Stimulated activated CD4-positive, alpha-beta T cell treated with anti-CD3 and anti-CD28 coated beads, TNF-alpha, amount 100 ng/mL, for 24 hours (primary cell): ENCODE measurements around the gene NACC1.
A peak's percentile ranks its signal among the peaks of the same experiment; 100 is the strongest.
"Not testable (repeated sequence)": the region's sequence is repeated elsewhere in the genome, so short reads cannot be mapped to it uniquely, and the experiment has no call there.

Source experiments
- DNase-seq, 3 experiments: peaks; one replicate each; pipeline ENCODE4 v3.0.0-alpha.2; 2020; ENCODE audit warnings: low read depth in 3 of 3

The NACC1 gene

GRCh38 chr19:13146763-13147563, 28.9 kb downstream of the NACC1 start:
- DNase-seq = no peak

- DNase-seq = not testable (repeated sequence)
These were observed 31.1 kb downstream of the NACC1 start for GRCh38 chr19:13149173-13149627.

DNA sequence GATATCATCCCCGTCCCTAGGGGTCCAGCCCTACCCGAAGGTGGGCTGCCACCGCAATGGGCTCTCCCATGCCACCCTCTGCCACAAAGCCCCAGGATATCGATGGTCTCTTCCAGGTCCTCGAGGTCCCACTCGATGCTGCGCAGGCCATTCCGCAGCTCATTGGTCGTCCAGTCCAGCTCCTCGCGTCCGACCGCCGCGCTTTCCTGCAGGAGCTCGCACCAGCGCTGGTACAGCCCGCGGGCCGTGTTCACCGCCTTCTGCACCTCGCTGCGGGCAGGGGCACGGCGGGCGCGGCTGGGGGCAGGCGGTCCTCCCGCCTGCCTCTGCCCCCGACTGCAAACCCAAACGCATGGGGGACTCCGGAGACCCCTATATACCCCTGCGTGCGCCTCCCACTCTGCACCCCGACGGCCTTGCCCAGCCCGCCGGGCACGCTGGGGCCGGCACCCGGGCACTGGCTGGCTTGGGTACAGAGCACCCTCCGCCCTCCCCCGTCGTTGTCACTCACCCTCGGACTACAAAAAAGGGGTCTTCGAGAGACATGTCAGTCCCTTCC, 31.6 kb downstream of the NACC1 start:
- DNase-seq = peak in 1 of 3 experiments; percentile 35

GRCh38 chr19:13150187-13150930, 32.3 kb downstream of the NACC1 start, which contains the start of the genes IER2 and STX10:
TSS of gene IER2 (plus strand) at chr19:13150411. CDS start at chr19:13153187, 2,776 bp downstream.
TSS of gene STX10 (minus strand) at chr19:13150375. CDS start at chr19:13150173, 202 bp downstream.
- DNase-seq = peak; percentile 84 to 93 (median 88)

DNA sequence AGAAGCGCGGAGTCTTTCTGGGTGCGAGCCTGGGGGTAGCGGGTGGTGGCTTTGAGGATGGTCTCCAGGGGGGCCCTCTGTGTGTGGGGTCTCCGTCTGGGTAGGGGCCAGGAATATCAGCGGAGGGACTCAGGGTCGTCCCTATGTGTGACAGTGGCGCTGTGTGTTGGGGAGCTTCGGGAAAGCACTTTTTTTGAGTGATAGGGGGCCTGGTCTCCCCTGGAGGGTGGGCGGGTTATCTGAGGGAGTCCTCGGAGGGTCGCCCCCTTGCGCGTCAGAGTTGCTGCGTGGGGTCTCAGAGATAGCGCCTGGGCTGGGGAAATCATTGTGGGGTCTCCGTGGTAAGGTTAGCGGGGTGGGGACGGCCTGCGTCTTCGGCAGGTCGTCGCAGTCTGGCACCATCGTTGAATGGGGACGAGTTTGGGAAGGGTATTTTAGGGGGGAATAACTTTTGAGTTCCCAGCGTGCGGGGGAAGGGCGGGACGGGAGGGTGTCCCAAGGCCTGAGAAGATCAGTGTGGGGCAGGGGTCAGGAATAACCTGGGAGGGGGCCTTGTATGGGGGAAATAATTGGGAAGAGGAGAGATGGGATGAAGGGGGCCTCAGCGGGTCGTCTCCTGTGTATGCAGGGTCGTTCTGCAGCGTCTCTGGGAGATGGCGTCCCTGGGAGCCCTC, 33.0 kb downstream of the NACC1 start:
- no peak for DNase-seq

GRCh38 chr19:13151605-13152355, 33.7 kb downstream of the NACC1 start:
- DNase-seq = peak; percentile 90 to 96 (median 90)

- no peak for DNase-seq
These were observed 34.4 kb downstream of the NACC1 start for GRCh38 chr19:13152356-13152973.

DNA sequence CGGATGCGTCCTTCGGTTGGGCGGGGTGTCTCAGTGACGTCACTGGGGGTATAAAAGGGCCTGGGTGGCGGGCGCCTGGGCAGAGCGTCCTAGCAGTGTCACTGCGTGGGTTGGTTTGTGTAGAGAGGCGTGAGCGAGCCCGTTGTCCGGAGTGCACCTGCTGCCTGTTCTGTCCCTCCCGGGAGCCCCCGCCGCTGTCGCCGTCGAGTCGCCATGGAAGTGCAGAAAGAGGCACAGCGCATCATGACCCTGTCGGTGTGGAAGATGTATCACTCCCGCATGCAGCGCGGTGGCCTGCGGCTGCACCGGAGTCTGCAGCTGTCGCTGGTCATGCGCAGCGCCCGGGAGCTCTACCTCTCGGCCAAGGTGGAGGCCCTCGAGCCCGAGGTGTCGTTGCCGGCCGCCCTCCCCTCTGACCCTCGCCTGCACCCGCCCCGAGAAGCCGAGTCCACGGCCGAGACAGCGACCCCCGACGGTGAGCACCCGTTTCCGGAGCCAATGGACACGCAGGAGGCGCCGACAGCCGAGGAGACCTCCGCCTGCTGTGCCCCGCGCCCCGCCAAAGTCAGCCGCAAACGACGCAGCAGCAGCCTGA, 35.0 kb downstream of the NACC1 start:
- DNase-seq = peak; percentile 96 to 97 (median 96)

GRCh38 chr19:13153569-13154240, 35.6 kb downstream of the NACC1 start:
- DNase-seq = no peak

DNA sequence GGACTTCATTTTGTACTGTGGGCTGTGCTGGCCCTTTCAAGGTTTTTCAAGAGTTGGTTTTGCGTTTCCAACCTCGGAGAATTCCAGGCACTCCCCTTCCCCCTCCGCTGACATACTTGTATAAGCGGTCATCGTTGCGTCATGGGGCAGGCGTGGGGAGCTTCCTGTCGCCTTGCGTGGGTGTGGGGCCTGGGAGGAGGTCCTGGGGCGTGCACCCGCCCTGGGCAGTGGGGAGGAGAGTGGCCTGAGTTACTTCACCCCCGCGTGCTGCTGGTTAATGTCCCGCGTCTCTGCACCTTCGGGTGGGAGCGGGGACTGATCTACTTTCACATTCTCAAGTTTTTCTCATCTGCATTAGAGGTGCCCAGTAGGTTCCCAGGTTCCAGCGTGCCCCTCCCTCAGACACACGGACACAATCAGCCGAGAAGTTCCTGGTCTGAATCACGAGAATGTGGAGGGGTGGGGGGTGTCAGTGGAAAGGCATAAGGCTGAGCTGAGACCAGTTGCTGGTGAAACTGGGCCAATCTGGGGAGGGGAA, 36.2 kb downstream of the NACC1 start:
- DNase-seq = peak in 1 of 3 experiments; percentile 77

DNA sequence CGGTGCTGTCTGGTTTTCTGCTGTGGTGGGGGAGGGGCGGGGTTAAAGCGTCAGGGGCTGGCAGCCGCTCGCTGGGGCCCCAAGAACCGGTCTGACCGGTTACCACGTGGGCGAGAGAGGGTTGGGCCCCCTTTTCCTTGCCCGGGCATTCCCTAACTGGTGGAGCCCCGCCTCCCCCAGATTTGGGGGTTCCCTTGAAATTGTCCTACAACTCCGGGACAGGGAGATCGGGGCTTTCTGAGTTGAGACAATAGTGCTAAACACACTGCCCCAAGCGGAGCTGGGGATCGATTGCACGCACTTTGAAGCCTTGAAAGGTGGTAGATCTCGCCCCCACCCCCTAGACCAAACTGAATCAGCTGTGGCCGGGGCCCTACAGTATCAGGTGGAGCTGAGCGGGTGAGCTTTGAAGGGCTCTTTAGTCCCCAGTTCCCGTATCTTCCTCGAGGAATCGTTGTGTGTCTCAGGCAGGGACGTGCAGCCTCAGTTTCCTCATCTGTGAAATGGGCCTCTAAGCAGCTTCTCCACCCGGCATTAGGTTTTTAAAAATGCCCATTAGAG, 36.9 kb downstream of the NACC1 start:
- peak in 1 of 3 experiments; percentile 79 for DNase-seq

- DNase-seq = peak in 1 of 3 experiments; percentile 72
These were observed 37.7 kb downstream of the NACC1 start for GRCh38 chr19:13155472-13156359.

GRCh38 chr19:13159713-13160112, 41.6 kb downstream of the NACC1 start:
- DNase-seq = no peak

DNA sequence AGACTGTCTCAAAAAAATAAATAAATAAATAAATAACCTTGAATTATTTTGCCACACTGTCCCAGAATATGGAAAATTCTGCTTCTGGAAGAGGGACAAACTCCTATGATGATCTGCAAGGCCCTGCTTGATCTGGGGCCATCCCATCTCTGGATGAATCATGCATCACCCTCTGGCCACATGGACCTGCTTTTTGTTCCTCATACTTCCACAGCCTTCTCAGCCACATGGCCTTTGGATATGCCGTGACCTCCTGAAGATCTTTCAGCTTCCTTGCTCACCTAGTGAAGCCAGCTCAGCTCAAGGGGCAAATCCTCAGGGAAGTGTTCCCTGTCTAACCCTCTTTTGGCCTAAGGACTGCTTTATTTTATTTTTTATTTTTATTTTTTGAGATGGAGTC, 42.5 kb downstream of the NACC1 start:
- DNase-seq = no peak

DNA sequence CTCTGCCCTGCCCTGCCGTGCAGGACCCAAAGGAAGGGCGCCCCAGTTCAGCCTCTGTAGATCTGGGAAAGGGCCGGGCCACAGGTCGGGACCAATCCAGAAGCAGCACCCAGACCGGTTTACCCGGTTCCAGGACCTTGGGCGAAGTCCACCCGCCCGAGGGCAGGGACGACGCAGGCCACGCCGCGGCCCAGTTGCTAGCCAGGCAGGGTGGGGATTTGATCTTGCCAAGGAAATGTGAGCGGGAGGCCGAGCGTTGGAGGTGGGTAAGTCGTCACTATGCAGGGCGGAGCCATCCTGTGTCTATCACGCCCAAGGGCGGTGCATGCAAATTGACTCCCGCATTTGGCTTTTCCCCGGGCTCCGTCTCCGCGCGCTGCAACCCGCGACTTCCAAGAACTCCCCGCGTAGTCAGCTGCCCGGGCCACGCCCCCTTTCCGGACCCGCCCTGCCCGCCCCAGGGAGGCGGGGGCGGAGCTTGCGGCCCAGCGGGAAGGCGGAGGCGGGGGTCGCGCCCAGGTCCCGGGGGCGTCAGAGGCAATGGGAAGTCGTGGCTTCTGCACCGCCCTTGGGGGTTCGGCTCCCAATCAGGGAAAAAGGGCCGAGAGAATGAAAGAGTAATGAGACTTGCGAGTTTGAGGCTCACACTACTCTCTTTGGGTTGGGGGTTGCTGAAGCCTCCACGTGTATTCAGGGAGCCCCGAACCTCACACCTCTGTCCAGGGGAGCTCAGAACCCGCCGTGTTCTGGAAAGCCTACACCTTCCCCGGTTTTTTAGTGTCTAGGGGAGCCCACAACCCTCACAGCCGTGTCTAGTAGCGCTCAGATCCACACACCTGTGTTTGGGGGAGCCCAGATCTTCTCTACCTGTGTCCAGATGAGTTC, 44.9 kb downstream of the NACC1 start:
- DNase-seq = peak; percentile 74 to 94 (median 75)

DNA sequence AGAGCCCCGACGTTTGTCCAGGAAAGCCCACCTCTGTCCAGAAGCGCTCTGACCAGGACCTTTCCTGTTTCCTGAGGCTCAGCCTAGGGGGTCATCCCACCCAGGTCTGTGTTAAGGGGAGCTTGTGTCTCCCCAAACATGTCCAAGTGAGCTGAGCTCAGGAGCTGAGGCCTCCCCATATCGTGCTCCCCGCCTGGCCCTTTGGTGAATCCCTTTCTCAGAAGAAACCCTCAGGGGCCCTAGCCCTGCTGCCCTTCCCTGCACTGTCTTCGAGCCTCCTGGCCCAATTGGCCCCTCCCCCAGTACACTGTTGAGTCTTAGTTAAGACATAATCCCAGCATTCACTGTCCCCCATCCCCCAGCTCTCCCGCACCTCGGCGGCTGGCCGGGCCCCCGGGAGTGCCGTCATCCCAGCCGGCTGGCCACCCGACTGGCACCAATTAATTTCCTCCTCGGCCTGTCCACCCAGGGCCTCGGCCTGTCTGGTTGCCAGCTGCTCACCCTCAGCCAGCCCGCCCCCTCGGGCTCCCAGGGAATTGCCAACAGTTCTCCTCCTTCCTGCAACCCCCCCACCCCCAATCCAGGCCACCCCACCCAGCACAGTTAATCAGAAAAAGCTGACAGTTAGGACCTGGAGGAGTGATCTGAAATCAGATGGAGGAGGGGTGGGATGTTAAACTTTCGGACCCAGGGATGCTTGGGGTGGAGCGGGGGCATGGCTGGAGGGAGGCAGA, 45.7 kb downstream of the NACC1 start:
- DNase-seq = peak in 1 of 3 experiments; percentile 47
